Ishikawa (cell line): ENCODE data around the gene NTPCR.

ENCODE experiments used
- CEBPB ChIP-seq: IDR thresholded peaks from 2 replicates; pipeline ENCODE4 v1.6.1; 2012
- CREB1 ChIP-seq: IDR thresholded peaks from 2 replicates; pipeline ENCODE4 v1.6.1; 2012; ENCODE audit warnings: low read depth
- EP300 ChIP-seq: IDR thresholded peaks from 2 replicates; pipeline ENCODE4 v1.6.1; 2012; ENCODE audit warnings: borderline replicate concordance
- FOXM1 ChIP-seq: IDR thresholded peaks from 2 replicates; pipeline ENCODE4 v1.6.1; 2012; ENCODE audit warnings: low read depth, borderline replicate concordance
- MAX ChIP-seq: IDR thresholded peaks from 2 replicates; pipeline ENCODE4 v1.6.1; 2012
- RAD21 ChIP-seq: IDR thresholded peaks from 2 replicates; pipeline ENCODE4 v1.6.1; 2012; ENCODE audit warnings: low read depth
- TAF1 ChIP-seq: IDR thresholded peaks from 2 replicates; pipeline ENCODE4 v1.6.1; 2012; ENCODE audit warnings: low read depth, mild to moderate bottlenecking
- TCF12 ChIP-seq: IDR thresholded peaks from 2 replicates; pipeline ENCODE4 v1.6.1; 2012; ENCODE audit warnings: low read depth
- TEAD4 ChIP-seq: IDR thresholded peaks from 2 replicates; pipeline ENCODE4 v1.6.1; 2012
- YY1 ChIP-seq: IDR thresholded peaks from 2 replicates; pipeline ENCODE4 v1.6.1; 2012; ENCODE audit warnings: low read depth
- ZBTB7A ChIP-seq: IDR thresholded peaks from 2 replicates; pipeline ENCODE4 v1.6.1; 2012; ENCODE audit warnings: low read depth
- TF ChIP-seq, protein P1 (sequence below): IDR thresholded peaks from 2 replicates; pipeline ENCODE4 v1.6.1; 2012
- TF ChIP-seq, protein P2 (sequence below): IDR thresholded peaks from 2 replicates; pipeline ENCODE4 v1.6.1; 2012; ENCODE audit warnings: low read depth, mild to moderate bottlenecking

DNA sequence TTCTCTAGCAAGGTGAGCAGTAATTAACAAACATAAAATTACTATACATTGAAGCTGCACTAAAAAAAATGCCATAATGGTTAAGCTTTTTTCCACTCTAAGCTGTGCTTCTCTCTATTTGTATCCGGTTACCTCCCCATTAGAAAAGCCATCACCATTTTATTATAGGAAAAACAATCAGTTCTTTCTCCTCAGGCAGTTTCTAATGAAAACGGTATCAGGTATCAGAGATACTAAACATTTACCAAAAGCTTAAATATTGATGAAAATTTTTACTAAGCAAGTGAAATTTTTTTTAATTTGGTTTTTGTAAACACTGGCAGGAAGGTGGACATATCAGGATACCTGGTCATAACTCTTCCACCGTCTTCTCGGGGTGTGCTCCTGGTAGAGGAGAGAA is 14.2 kb downstream of the NTPCR start:
- TF ChIP-seq CEBPB (no peak), MAX (no peak), TAF1 (no peak), EP300 (no peak), CREB1 (no peak), RAD21 (no peak), FOXM1 (no peak), ZBTB7A (no peak), YY1 (no peak), TCF12 (no peak), TEAD4 (no peak)
- TF ChIP-seq, protein P1, sequence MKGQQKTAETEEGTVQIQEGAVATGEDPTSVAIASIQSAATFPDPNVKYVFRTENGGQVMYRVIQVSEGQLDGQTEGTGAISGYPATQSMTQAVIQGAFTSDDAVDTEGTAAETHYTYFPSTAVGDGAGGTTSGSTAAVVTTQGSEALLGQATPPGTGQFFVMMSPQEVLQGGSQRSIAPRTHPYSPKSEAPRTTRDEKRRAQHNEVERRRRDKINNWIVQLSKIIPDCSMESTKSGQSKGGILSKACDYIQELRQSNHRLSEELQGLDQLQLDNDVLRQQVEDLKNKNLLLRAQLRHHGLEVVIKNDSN, result no peak
- TF ChIP-seq, protein P2, sequence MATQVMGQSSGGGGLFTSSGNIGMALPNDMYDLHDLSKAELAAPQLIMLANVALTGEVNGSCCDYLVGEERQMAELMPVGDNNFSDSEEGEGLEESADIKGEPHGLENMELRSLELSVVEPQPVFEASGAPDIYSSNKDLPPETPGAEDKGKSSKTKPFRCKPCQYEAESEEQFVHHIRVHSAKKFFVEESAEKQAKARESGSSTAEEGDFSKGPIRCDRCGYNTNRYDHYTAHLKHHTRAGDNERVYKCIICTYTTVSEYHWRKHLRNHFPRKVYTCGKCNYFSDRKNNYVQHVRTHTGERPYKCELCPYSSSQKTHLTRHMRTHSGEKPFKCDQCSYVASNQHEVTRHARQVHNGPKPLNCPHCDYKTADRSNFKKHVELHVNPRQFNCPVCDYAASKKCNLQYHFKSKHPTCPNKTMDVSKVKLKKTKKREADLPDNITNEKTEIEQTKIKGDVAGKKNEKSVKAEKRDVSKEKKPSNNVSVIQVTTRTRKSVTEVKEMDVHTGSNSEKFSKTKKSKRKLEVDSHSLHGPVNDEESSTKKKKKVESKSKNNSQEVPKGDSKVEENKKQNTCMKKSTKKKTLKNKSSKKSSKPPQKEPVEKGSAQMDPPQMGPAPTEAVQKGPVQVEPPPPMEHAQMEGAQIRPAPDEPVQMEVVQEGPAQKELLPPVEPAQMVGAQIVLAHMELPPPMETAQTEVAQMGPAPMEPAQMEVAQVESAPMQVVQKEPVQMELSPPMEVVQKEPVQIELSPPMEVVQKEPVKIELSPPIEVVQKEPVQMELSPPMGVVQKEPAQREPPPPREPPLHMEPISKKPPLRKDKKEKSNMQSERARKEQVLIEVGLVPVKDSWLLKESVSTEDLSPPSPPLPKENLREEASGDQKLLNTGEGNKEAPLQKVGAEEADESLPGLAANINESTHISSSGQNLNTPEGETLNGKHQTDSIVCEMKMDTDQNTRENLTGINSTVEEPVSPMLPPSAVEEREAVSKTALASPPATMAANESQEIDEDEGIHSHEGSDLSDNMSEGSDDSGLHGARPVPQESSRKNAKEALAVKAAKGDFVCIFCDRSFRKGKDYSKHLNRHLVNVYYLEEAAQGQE, result no peak
